Stimulated activated CD8-positive, alpha-beta memory T cell treated with anti-CD3 and anti-CD28 coated beads, Interleukin-2, amount 100 ng/mL, for 48 hours (primary cell): ENCODE measurements around the gene RDH12.

Experiments
- DNase-seq, 2 donors: peaks; one replicate each; pipeline ENCODE4 v3.0.0-alpha.2; 2020; ENCODE audit warnings: low read depth in 2 of 2

RDH12 gene

GRCh38 chr14:67748312-67748711 lies 46.6 kb downstream of the RDH12 start:
- DNase-seq, result no peak

GRCh38 chr14:67749341-67750084 lies 47.8 kb downstream of the RDH12 start:
- DNase-seq, result no peak

GRCh38 chr14:67756496-67756895 lies 54.8 kb downstream of the RDH12 start:
- no peak for DNase-seq

- no peak for DNase-seq
Measured at GRCh38 chr14:67757175-67757574, 55.5 kb downstream of the RDH12 start.

GRCh38 chr14:67759916-67760315 lies 58.2 kb downstream of the RDH12 start:
- no peak for DNase-seq

- no peak for DNase-seq
Measured at GRCh38 chr14:67762051-67762450, 60.4 kb downstream of the RDH12 start.

- DNase-seq, result no peak
Measured at GRCh38 chr14:67763158-67763822, 61.6 kb downstream of the RDH12 start.

- no peak for DNase-seq
Measured at GRCh38 chr14:67764496-67764895, 62.8 kb downstream of the RDH12 start.

GRCh38 chr14:67765192-67765834 lies 63.6 kb downstream of the RDH12 start:
- DNase-seq, result no peak

- DNase-seq, result no peak
Measured at GRCh38 chr14:67766035-67766680, 64.5 kb downstream of the RDH12 start.

- no peak for DNase-seq
Measured at GRCh38 chr14:67768219-67768618, 66.5 kb downstream of the RDH12 start.

- no peak for DNase-seq
Measured at GRCh38 chr14:67773844-67774377, 72.2 kb downstream of the RDH12 start.

- DNase-seq, result no peak
Measured at GRCh38 chr14:67776653-67777322, 75.1 kb downstream of the RDH12 start.

- no peak for DNase-seq
Measured at GRCh38 chr14:67778792-67779191, 77.1 kb downstream of the RDH12 start.

GRCh38 chr14:67782090-67782489 lies 80.4 kb downstream of the RDH12 start:
- DNase-seq, result no peak
